LHCN-M2 (cell line): ENCODE data around the gene XAF1. TPM values are rescaled to one million over a fixed set of nuclear protein-coding genes. Genes with fewer than 3 reads are reported as not detected.
"Not testable (repeated sequence)": the region's sequence is repeated elsewhere in the genome, so short reads cannot be mapped to it uniquely, and the experiment has no call there.

Experiments
- DNase-seq: peaks from one replicate; pipeline ENCODE4 v3.0.0-alpha.2; 2012; ENCODE audit warnings: low read depth
- polyA plus RNA-seq: library from polyadenylated mRNA; unstranded; fragments of >200 nt; gene quantifications from one replicate; pipeline ENCODE4 v1.2.1, GENCODE V29; 2012; ENCODE audit warnings: missing spikeins
- total RNA-seq: library from RNA; depleted of rRNA; stranded (reverse); fragments of >200 nt; gene quantifications from 2 replicates; pipeline ENCODE4 v1.2.3, GENCODE V29; 2014; rRNA removed

The XAF1 gene
- 3.0 and 6.7 TPM in 2 replicates for total RNA-seq
- polyA plus RNA-seq = 1.9 TPM

GRCh38 chr17:6755731-6756184 lies at the start of gene XAF1:
Gene XAF1, plus strand, starts transcription at chr17:6756046. Its CDS starts 33 bp downstream, at chr17:6756079.
- peak; percentile 41 for DNase-seq

GRCh38 chr17:6706499-6706898 lies 49.3 kb upstream of the XAF1 start:
- no peak for DNase-seq

GRCh38 chr17:6706996-6707395 lies 48.9 kb upstream of the XAF1 start:
- no peak for DNase-seq

- DNase-seq = no peak
Observed at GRCh38 chr17:6708357-6708961, 47.4 kb upstream of the XAF1 start.

- no peak for DNase-seq
Observed at GRCh38 chr17:6710317-6710716, 45.5 kb upstream of the XAF1 start.

- DNase-seq = no peak
Observed at GRCh38 chr17:6711081-6711674, 44.7 kb upstream of the XAF1 start.

GRCh38 chr17:6711681-6712057 lies 44.2 kb upstream of the XAF1 start:
- DNase-seq = no peak

GRCh38 chr17:6712058-6712853 lies 43.6 kb upstream of the XAF1 start:
- no peak for DNase-seq

GRCh38 chr17:6712854-6713129 lies 43.1 kb upstream of the XAF1 start:
- no peak for DNase-seq

GRCh38 chr17:6713130-6713917 lies 42.5 kb upstream of the XAF1 start, which contains the start of gene SLC13A5:
Gene SLC13A5, minus strand, starts transcription at chr17:6713369. Its CDS starts 36 bp downstream, at chr17:6713333.
- no peak for DNase-seq

- DNase-seq = no peak
Observed at GRCh38 chr17:6713918-6714271, 42.0 kb upstream of the XAF1 start.

- DNase-seq = no peak
Observed at GRCh38 chr17:6714315-6714874, 41.5 kb upstream of the XAF1 start.

- no peak for DNase-seq
Observed at GRCh38 chr17:6716736-6717135, 39.1 kb upstream of the XAF1 start.

GRCh38 chr17:6721744-6722143 lies 34.1 kb upstream of the XAF1 start:
- no peak for DNase-seq

- no peak for DNase-seq
Observed at GRCh38 chr17:6724009-6724408, 31.8 kb upstream of the XAF1 start.

GRCh38 chr17:6729531-6729930 lies 26.3 kb upstream of the XAF1 start:
- DNase-seq = no peak

GRCh38 chr17:6746665-6747064 lies 9.2 kb upstream of the XAF1 start:
- not testable (repeated sequence) for DNase-seq

GRCh38 chr17:6748617-6749016 lies 7.2 kb upstream of the XAF1 start:
- no peak for DNase-seq

- DNase-seq = peak; percentile 12
Observed at GRCh38 chr17:6749519-6749918, 6.3 kb upstream of the XAF1 start.

GRCh38 chr17:6752068-6752909 lies 3.6 kb upstream of the XAF1 start:
- peak; percentile 99 for DNase-seq

GRCh38 chr17:6753006-6753445 lies 2.8 kb upstream of the XAF1 start:
- peak; percentile 87 for DNase-seq
